Cardiac fibroblast (primary cell): ENCODE data around the gene RFX8.

ENCODE experiments used
- DNase-seq, 2 donors: peaks; one replicate each; pipeline versions ENCODE4 v3.0.0 to v3.0.0-alpha.2; 2010; ENCODE audit warnings: low read depth in 2 of 2
- H3K4me3 ChIP-seq, 2 donors: replicated peaks in 1 of 2; 1 replicate in 1 of 2; 2 replicates in 1 of 2; pipeline ENCODE4 v1.5.1; 2011; ENCODE audit warnings: low read depth in 2 of 2, low read length in 2 of 2, mild to moderate bottlenecking in 2 of 2, moderate library complexity in 1 of 2
- TF ChIP-seq, protein P1 (sequence below): IDR thresholded peaks from one replicate; pipeline ENCODE4 v1.5.1; 2011; ENCODE audit warnings: low read depth, mild to moderate bottlenecking, low read length, inconsistent platforms

RFX8 gene

DNA sequence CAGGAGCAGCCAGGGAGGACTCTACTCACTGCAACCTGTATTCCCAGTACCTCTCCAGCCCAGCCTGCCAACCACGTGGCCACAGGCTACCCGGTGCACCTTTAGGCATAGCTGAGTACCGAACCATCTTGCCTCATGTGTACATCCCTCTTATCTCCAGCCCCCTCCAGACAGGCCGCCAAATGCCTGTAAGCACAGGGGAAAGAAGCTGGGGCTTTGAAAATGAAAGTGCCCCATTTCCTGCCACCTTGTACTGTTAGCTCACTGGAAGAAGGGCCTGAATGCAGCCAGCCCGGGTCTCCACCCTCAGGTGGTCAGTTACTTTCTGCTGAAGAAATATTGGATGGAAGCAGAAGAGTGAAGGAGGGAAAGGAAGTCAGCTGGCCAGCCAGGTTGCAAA lies 27.2 kb upstream of the RFX8 start:
- TF ChIP-seq, protein P1, sequence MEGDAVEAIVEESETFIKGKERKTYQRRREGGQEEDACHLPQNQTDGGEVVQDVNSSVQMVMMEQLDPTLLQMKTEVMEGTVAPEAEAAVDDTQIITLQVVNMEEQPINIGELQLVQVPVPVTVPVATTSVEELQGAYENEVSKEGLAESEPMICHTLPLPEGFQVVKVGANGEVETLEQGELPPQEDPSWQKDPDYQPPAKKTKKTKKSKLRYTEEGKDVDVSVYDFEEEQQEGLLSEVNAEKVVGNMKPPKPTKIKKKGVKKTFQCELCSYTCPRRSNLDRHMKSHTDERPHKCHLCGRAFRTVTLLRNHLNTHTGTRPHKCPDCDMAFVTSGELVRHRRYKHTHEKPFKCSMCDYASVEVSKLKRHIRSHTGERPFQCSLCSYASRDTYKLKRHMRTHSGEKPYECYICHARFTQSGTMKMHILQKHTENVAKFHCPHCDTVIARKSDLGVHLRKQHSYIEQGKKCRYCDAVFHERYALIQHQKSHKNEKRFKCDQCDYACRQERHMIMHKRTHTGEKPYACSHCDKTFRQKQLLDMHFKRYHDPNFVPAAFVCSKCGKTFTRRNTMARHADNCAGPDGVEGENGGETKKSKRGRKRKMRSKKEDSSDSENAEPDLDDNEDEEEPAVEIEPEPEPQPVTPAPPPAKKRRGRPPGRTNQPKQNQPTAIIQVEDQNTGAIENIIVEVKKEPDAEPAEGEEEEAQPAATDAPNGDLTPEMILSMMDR = no peak
- H3K4me3 ChIP-seq = no peak overlapping the region
- DNase-seq = no peak

DNA sequence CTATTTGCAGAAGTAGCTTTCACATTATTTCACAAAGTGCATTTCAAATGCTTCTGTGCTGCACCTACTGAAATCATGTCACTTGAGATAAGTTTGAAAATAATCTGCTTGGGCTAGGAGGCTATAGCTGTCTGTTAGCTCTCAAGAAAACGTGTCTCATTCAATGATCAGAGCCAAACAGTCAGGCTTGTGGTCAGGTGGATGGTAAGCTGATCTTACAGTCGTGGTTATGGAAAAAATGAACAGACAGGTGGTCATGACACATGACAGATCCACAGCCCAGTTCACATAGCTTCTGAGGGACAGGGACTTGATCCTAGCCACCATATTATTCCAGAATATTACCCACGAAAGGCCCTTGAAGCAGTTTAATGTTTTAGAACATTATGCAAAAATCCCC lies 26.5 kb upstream of the RFX8 start:
- DNase-seq = peak in 1 of 2 donors; percentile 26
- no peak overlapping the region for H3K4me3 ChIP-seq
- TF ChIP-seq, protein P1 = no peak

DNA sequence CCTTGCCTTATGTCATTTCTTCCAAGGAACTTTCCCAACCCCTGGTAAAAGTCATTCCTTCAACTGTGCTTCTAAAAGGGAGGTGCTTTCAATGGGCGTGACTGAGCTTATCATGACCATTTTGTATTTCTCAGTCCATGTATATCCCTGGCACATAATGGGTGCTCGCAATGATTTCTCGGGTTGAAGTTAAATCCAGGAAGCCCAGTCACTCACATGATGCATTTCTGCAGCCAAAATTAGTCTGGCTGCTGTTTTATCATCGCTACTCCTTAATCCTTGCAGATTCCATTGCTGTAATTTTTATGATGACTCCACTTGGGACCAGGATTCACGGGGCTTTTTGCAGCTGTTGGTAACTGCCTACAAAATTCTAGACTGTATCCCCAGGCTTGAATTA lies 25.9 kb upstream of the RFX8 start:
- TF ChIP-seq, protein P1 = no peak
- no peak overlapping the region for H3K4me3 ChIP-seq
- DNase-seq = peak; percentile 22 to 87

DNA sequence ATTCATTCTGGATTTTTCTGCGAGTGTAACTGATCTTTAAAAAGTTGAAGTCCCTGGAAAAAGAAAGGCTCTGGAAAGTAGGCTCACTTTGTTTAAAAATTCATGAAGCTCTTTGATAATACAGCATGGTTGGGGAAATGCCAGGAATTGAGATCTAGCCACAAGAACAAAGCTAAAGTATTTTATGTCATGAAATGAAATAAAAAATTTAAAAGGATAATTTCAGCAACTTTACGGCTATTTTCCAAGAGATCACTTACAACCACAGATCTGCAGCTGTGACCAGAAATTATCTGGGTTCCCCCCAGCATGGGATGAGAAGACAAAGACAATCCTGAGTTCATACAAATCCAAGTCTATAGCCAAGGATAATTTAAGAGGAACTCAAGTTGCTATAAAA lies 25.3 kb upstream of the RFX8 start:
- peak in 1 of 2 donors; percentile 69 for DNase-seq
- no peak overlapping the region for H3K4me3 ChIP-seq
- TF ChIP-seq, protein P1 = no peak

DNA sequence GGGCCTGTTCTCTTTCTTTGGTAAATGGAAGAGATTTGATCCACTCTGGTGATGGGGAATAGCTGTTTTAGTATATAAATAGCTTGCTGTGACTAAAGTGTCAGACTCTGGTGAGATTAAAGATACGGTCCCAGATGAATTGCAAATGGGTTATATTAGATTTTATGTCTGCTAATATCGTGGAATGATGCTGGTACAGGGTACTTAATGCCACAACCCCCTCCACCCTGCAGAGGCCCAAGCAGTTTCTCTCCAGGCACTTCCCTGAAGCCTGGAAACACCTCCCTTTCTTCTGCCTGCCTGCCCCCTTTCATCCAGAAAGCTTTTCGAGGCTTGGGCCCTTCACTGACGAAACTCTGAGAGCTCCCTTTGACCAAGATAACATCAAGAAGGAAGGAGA lies 21.4 kb upstream of the RFX8 start:
- no peak for DNase-seq
- no peak overlapping the region for H3K4me3 ChIP-seq
- TF ChIP-seq, protein P1 = no peak

DNA sequence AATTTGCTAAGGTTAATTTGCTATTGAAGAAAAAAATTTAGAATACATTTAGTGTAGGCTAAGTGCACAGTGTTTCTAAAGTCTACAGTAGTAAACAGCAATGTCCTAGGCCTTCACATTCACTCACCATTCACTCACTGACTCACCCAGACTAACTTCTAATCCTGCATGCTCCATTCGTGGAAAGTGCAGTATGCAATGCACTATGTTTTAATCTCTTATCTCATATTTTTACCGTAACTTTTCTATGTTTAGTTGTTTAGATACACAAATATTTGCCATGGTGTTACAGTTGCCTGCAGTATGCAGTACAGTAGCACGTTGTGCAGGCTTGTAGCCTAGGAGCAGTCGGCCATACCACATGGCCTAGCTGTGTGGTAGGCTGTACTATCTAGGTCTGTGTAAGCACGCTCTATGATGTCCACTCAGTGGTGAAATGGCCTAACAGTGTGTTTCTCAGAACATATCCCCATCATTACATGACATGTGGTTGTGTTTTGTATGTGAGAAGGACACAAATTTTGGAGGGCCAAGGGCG lies 18.1 kb upstream of the RFX8 start:
- no peak for DNase-seq
- H3K4me3 ChIP-seq = no peak overlapping the region
- TF ChIP-seq, protein P1 = no peak

DNA sequence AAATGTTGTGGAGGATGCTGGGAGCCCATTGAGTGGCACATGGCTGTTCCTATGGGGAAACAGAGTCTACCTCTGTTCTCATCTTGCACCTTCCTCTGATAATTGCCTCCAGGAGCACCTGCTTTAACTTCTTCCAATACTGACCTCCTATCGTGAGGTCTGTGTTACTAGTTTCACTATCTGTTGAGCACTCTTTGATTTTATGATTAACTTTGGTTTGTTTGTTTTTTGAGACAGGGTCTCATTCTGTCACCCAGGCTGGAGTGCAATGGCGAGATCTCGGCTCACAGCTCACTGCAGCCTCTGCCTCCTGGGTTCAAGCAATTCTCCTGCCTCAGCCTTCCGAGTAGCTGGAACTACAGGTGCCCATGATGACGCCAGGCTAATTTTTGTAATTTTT lies 12.1 kb upstream of the RFX8 start:
- no peak for DNase-seq
- TF ChIP-seq, protein P1 = no peak
- H3K4me3 ChIP-seq = no peak overlapping the region
